ENCODE results near the gene SSBP3. TPM values are rescaled to one million over a fixed set of nuclear protein-coding genes. Genes with fewer than 3 reads are reported as not detected.

SSBP3 gene
- polyA plus RNA-seq, 1 donor (not counting 4 experiments of a cell fraction or from before 2014, with no cell fraction given) = 16.9 TPM

DNA sequence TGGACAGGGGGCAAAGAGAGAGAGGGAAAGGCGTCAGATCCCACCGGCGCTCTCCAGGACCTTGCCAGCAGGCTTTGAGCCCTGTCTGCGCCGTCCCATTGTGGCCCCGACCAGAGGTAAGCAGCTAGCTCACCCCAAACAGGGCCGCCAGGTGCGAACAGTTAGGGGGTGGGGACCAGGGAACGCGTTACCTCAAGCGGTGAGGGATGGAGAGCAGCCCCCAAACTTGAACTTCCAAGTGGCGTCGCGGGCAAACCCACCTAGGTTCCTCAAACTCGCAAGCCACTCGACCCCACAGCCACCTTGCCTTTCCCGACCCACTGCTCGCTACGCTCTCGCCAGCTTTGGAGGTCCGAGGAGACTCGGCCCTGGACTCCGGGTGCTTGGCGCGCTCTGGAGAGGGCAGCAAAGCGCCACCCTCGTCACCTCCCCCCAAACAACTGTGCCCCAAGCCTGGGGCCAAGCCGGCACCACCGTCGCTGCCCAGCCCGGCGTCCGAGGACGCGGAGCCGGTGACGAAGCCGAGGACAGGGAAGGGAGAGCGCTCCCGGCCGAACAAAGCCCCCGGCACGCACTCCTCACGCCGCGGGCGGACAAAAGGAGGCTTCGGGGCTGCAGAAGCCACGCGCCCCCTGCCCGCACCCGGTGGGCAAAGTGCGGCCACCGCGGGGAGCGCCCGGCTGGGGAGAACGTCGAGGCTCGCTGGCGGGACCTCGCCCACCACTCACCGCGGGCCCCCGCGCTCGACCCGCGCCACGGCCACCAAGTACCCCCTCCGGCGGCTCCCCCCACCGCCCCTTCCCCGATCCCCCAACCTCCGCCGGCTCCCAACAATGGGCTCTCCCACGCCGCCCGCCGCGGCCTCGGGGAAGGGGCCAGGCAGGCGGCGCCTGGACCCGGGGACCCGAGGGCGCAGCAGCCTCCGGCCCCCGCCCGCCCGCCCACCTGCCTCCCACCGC, 976 bp downstream of the SSBP3 start:
- Histone ChIP-seq H2AFZ (ENCODE audit: control insufficient read depth, low read length) (peak overlapping the region; percentile 65), H3K4me1 (ENCODE audit: control insufficient read depth, extremely low read depth, insufficient read depth, low read length) (peaks cover 40% of the 10 kb centered on the region), H3K4me3 (ENCODE audit: control insufficient read depth in 2 of 3, extremely low read depth in 1 of 3, insufficient read depth in 2 of 3, low read depth in 1 of 3, low read length in 3 of 3) (peak overlapping the region; percentile 64 to 74 (median 70)), H3K9me1 (ENCODE audit: control insufficient read depth, extremely low read depth, insufficient read depth, low read length) (no peaks in the 10 kb centered on the region), H3K36me3 (ENCODE audit: control insufficient read depth in 2 of 2, extremely low read depth in 1 of 2, insufficient read depth in 2 of 2, low read length in 2 of 2) (peaks cover 5 to 11% of the 10 kb centered on the region in 2 experiments), H3K27ac (ENCODE audit: control insufficient read depth, insufficient read depth, low read length) (no peak overlapping the region), H3K4me2 (ENCODE audit: control insufficient read depth, extremely low read depth, insufficient read depth, low read depth, low read length) (peak overlapping the region; percentile 89), H3K27me3 (ENCODE audit: control insufficient read depth, extremely low read depth, insufficient read depth, low read length) (no peaks in the 10 kb centered on the region), H4K20me1 (ENCODE audit: control insufficient read depth, extremely low read depth, insufficient read depth, low read length) (no peaks in the 10 kb centered on the region), H3K9ac (ENCODE audit: control insufficient read depth, extremely low read depth, insufficient read depth, low read length) (peak overlapping the region; percentile 54), H3K9me3 (ENCODE audit: control insufficient read depth, low read depth, low read length) (no peaks in the 10 kb centered on the region), H3K79me2 (ENCODE audit: control insufficient read depth, insufficient read depth, low read length) (peaks cover 2% of the 10 kb centered on the region)
- DNase-seq (ENCODE audit: low read depth, low spot score) (no peak), FAIRE-seq (no peak)
- TF ChIP-seq CTCF (optimal IDR thresholded peaks at IDR 0.05 in 1 of 3, IDR thresholded peaks at IDR 0.05 in 1 of 3, conservative IDR thresholded peaks at IDR 0.05 in 1 of 3; ENCODE audit: extremely low read depth in 1 of 3, insufficient read depth in 2 of 3, low read length in 3 of 3) = peak in 1 of 3 experiments; percentile 9
- TF ChIP-seq EZH2 (IDR thresholded peaks at IDR 0.05; ENCODE audit: low read length) = no peak
- dilution Hi-C loops (cut with MboI; ENCODE audit: extremely low pct_ligation_motif_present, low sequenced_read_pairs) = no loop called here

GRCh38 chr1:54404263-54404662, 1.9 kb downstream of the SSBP3 start:
- Histone ChIP-seq H3K4me3 (ENCODE audit: control insufficient read depth in 2 of 3, extremely low read depth in 1 of 3, insufficient read depth in 2 of 3, low read depth in 1 of 3, low read length in 3 of 3) (peak overlapping the region in 2 of 3 experiments; percentile 26 to 74), H3K27me3 (ENCODE audit: control insufficient read depth, extremely low read depth, insufficient read depth, low read length) (no peaks in the 10 kb centered on the region), H3K79me2 (ENCODE audit: control insufficient read depth, insufficient read depth, low read length) (peaks cover 2% of the 10 kb centered on the region), H2AFZ (ENCODE audit: control insufficient read depth, low read length) (no peak overlapping the region), H3K9me1 (ENCODE audit: control insufficient read depth, extremely low read depth, insufficient read depth, low read length) (no peaks in the 10 kb centered on the region), H4K20me1 (ENCODE audit: control insufficient read depth, extremely low read depth, insufficient read depth, low read length) (no peaks in the 10 kb centered on the region), H3K36me3 (ENCODE audit: control insufficient read depth in 2 of 2, extremely low read depth in 1 of 2, insufficient read depth in 2 of 2, low read length in 2 of 2) (peaks cover 6 to 16% of the 10 kb centered on the region in 2 experiments), H3K9ac (ENCODE audit: control insufficient read depth, extremely low read depth, insufficient read depth, low read length) (no peak overlapping the region), H3K4me1 (ENCODE audit: control insufficient read depth, extremely low read depth, insufficient read depth, low read length) (peaks cover 40% of the 10 kb centered on the region), H3K27ac (ENCODE audit: control insufficient read depth, insufficient read depth, low read length) (no peak overlapping the region), H3K4me2 (ENCODE audit: control insufficient read depth, extremely low read depth, insufficient read depth, low read depth, low read length) (peak overlapping the region; percentile 89), H3K9me3 (ENCODE audit: control insufficient read depth, low read depth, low read length) (no peaks in the 10 kb centered on the region)
- dilution Hi-C loops (cut with MboI; ENCODE audit: extremely low pct_ligation_motif_present, low sequenced_read_pairs) = no loop called here
- DNase-seq (ENCODE audit: low read depth, low spot score) (no peak), FAIRE-seq (no peak)
- TF ChIP-seq EZH2 (IDR thresholded peaks at IDR 0.05; ENCODE audit: low read length) (no peak), CTCF (optimal IDR thresholded peaks at IDR 0.05 in 1 of 3, IDR thresholded peaks at IDR 0.05 in 1 of 3, conservative IDR thresholded peaks at IDR 0.05 in 1 of 3; ENCODE audit: extremely low read depth in 1 of 3, insufficient read depth in 2 of 3, low read length in 3 of 3) (no peak)
